HepG2 (cell line): Measurements from ENCODE around the gene PNPLA1. TPM values are rescaled to one million over a fixed set of nuclear protein-coding genes. Genes with fewer than 3 reads are reported as not detected.
A peak's percentile ranks its signal among the peaks of the same experiment; 100 is the strongest.

Experiments
- ATF3 ChIP-seq: sonication (generic); formaldehyde crosslinking; IDR thresholded peaks from 2 replicates; pipeline ENCODE4 v1.4.0; 2020; ENCODE audit warnings: missing genetic modification reagents
- HDAC2 ChIP-seq: sonication (generic); formaldehyde crosslinking; IDR thresholded peaks from 2 replicates; pipeline ENCODE4 v1.4.0; 2020; ENCODE audit warnings: missing genetic modification reagents
- HMGA1 ChIP-seq: sonication (generic); formaldehyde crosslinking; conservative IDR thresholded peaks from 2 replicates; pipeline ENCODE4 v1.4.0; 2020; ENCODE audit warnings: missing genetic modification reagents
- HOMEZ ChIP-seq: IDR thresholded peaks from 2 replicates; pipeline ENCODE4 v1.6.1; 2016; ENCODE audit warnings: low read depth
- KDM2A ChIP-seq: sonication (generic); formaldehyde crosslinking; IDR thresholded peaks from 2 replicates; pipeline ENCODE4 v1.4.0; 2020; ENCODE audit warnings: low read depth, missing genetic modification reagents, borderline replicate concordance
- KDM3A ChIP-seq: IDR thresholded peaks from 2 replicates; pipeline ENCODE4 v1.6.1; 2018; ENCODE audit warnings: low read depth, missing compliant biosample characterization
- LRRFIP1 ChIP-seq: sonication (generic); formaldehyde crosslinking; conservative IDR thresholded peaks from 2 replicates; pipeline ENCODE4 v1.4.0; 2020; ENCODE audit warnings: missing genetic modification reagents
- MAZ ChIP-seq, 2 experiments: sonication (generic) in 1 of 2; formaldehyde crosslinking in 1 of 2; IDR thresholded peaks; 2 replicates each; pipeline versions ENCODE4 v1.5.0 to v1.6.1; 2012 to 2020; ENCODE audit warnings: low read depth in 2 of 2, mild to moderate bottlenecking in 2 of 2, borderline replicate concordance in 1 of 2, improper control_type of control experiment in 1 of 2, low read length in 1 of 2, missing genetic modification reagents in 1 of 2, moderate library complexity in 1 of 2
- MTF2 ChIP-seq: sonication (generic); formaldehyde crosslinking; IDR thresholded peaks from 2 replicates; pipeline ENCODE4 v1.5.0; 2020; ENCODE audit warnings: missing genetic modification reagents, borderline replicate concordance
- RXRB ChIP-seq: IDR thresholded peaks from 2 replicates; pipeline ENCODE4 v1.6.1; 2016; ENCODE audit warnings: borderline replicate concordance, missing genetic modification reagents, missing compliant biosample characterization
- SPEN ChIP-seq: sonication (generic); formaldehyde crosslinking; IDR thresholded peaks from 2 replicates; pipeline ENCODE4 v1.5.1; 2020; ENCODE audit warnings: low read depth, mild to moderate bottlenecking, missing genetic modification reagents
- TEAD3 ChIP-seq: optimal IDR thresholded peaks from 2 replicates; pipeline ENCODE3; 2016; ENCODE audit warnings: borderline replicate concordance
- ZBTB1 ChIP-seq: sonication (generic); formaldehyde crosslinking; IDR thresholded peaks from 2 replicates; pipeline ENCODE4 v1.4.0; 2020; ENCODE audit warnings: missing genetic modification reagents, borderline replicate concordance
- ZBTB33 ChIP-seq: sonication (generic); formaldehyde crosslinking; IDR thresholded peaks from 2 replicates; pipeline ENCODE4 v1.4.0; 2020; ENCODE audit warnings: missing genetic modification reagents
- ZC3H13 ChIP-seq: sonication (generic); formaldehyde crosslinking; IDR thresholded peaks from 2 replicates; pipeline ENCODE4 v1.8.1; 2023; ENCODE audit warnings: mild to moderate bottlenecking, missing genetic modification reagents, moderate library complexity
- ZGPAT ChIP-seq: IDR thresholded peaks from 2 replicates; pipeline ENCODE4 v1.6.1; 2016; ENCODE audit warnings: mild to moderate bottlenecking
- ZNF431 ChIP-seq: sonication (generic); formaldehyde crosslinking; IDR thresholded peaks from 2 replicates; pipeline ENCODE4 v1.9.0; 2022; ENCODE audit warnings: missing genetic modification reagents, low read depth, mild to moderate bottlenecking, borderline replicate concordance
- ZNF549 ChIP-seq: sonication (generic); formaldehyde crosslinking; IDR thresholded peaks from 2 replicates; pipeline ENCODE4 v1.5.0; 2020; ENCODE audit warnings: missing genetic modification reagents
- ZNF580 ChIP-seq: IDR thresholded peaks from 2 replicates; pipeline ENCODE4 v1.6.1; 2016; ENCODE audit warnings: low read depth, borderline replicate concordance
- ZNF678 ChIP-seq: sonication (generic); formaldehyde crosslinking; IDR thresholded peaks from 2 replicates; pipeline ENCODE4 v1.4.0; 2020; ENCODE audit warnings: mild to moderate bottlenecking, missing genetic modification reagents
- polyA plus RNA-seq, 8 experiments: library from polyadenylated mRNA; depleted of rRNA in 3 of 8; stranded (reverse) in 7 of 8; unstranded in 1 of 8; fragments of >200 nt; fragmentation: Illumina TruSeq in 4 of 8; extraction: Trizol in 4 of 8; gene quantifications; 2 replicates each; pipeline versions ENCODE4 v1.2.1 to v1.2.3, GENCODE V29; 2011 to 2016; ENCODE audit warnings: low read depth in 4 of 8, missing spikeins in 1 of 8, mixed read lengths in 1 of 8; ENCODE audit not compliant: insufficient read depth in 1 of 8
- total RNA-seq, 5 experiments: library from RNA; depleted of rRNA; stranded (reverse); fragments of >200 nt; fragmentation: Illumina TruSeq; extraction: Trizol; gene quantifications; 2 replicates each; pipeline ENCODE4 v1.2.3, GENCODE V29; 2016; ENCODE audit warnings: low read depth in 1 of 5

PNPLA1 gene
- total and polyA plus RNA-seq, 2 of the 13 experiments (the other 11 are each of a cell fraction or from before 2014, with no cell fraction given): not detected

- TF ChIP-seq MAZ (IDR thresholded peaks at IDR 0.05; ENCODE audit: borderline replicate concordance, low read depth, low read length) (0 out of 2 replicates have a peak, but pooled peaks have one; percentile 12), MAZ (CRISPR knock-in tag; IDR thresholded peaks at IDR 0.05; ENCODE audit: low read depth) (no peak), ATF3 (CRISPR knock-in tag) (no peak), ZC3H13 (CRISPR knock-in tag) (no peak), HOMEZ (CRISPR knock-in tag) (no peak), ZGPAT (CRISPR knock-in tag) (peak; percentile 49; the same call in 1 of the 2 replicates), RXRB (CRISPR knock-in tag) (peak; percentile 55; the same call in 1 of the 2 replicates), KDM3A (CRISPR knock-in tag) (peak; percentile 61; the same call in 1 of the 2 replicates), KDM2A (peak; percentile 83), TEAD3 (CRISPR knock-in tag) (peak; percentile 75), LRRFIP1 (CRISPR knock-in tag) (0 out of 2 replicates have a peak, but pooled peaks have one; percentile 26), SPEN (peak; percentile 57; the same call in 1 of the 2 replicates), HMGA1 (no peak), MTF2 (0 out of 2 replicates have a peak, but pooled peaks have one; percentile 62), ZBTB1 (CRISPR knock-in tag) (no peak), ZNF431 (CRISPR knock-in tag) (no peak), HDAC2 (CRISPR knock-in tag) (peak; percentile 57; the same call in 1 of the 2 replicates), ZBTB33 (CRISPR knock-in tag) (peak; percentile 57; the same call in 1 of the 2 replicates), ZNF580 (CRISPR knock-in tag) (0 out of 2 replicates have a peak, but pooled peaks have one; percentile 57), ZNF678 (no peak), ZNF549 (CRISPR knock-in tag) (no peak)
Measured at GRCh38 chr6:36302227-36302976, 32.5 kb downstream of the PNPLA1 start (continued).
